K562 treated with DMSO at 1 percent for 48 hours (cell line): Measurements from ENCODE around the gene EPC2. TPM values are rescaled to one million over a fixed set of nuclear protein-coding genes. Genes with fewer than 3 reads are reported as not detected.

Experiments
- total RNA-seq: library from RNA; unstranded; fragments of 300-600 nt; gene quantifications from 2 replicates; pipeline ENCODE4 v1.2.3, GENCODE V29; 2022; ENCODE audit warnings: low replicate concordance; ENCODE audit errors: extremely low read depth

EPC2 gene, protein sequence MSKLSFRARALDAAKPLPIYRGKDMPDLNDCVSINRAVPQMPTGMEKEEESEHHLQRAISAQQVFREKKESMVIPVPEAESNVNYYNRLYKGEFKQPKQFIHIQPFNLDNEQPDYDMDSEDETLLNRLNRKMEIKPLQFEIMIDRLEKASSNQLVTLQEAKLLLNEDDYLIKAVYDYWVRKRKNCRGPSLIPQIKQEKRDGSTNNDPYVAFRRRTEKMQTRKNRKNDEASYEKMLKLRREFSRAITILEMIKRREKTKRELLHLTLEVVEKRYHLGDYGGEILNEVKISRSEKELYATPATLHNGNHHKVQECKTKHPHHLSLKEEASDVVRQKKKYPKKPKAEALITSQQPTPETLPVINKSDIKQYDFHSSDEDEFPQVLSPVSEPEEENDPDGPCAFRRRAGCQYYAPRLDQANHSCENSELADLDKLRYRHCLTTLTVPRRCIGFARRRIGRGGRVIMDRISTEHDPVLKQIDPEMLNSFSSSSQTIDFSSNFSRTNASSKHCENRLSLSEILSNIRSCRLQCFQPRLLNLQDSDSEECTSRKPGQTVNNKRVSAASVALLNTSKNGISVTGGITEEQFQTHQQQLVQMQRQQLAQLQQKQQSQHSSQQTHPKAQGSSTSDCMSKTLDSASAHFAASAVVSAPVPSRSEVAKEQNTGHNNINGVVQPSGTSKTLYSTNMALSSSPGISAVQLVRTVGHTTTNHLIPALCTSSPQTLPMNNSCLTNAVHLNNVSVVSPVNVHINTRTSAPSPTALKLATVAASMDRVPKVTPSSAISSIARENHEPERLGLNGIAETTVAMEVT
- total RNA-seq: not detected in 2 replicates

DNA sequence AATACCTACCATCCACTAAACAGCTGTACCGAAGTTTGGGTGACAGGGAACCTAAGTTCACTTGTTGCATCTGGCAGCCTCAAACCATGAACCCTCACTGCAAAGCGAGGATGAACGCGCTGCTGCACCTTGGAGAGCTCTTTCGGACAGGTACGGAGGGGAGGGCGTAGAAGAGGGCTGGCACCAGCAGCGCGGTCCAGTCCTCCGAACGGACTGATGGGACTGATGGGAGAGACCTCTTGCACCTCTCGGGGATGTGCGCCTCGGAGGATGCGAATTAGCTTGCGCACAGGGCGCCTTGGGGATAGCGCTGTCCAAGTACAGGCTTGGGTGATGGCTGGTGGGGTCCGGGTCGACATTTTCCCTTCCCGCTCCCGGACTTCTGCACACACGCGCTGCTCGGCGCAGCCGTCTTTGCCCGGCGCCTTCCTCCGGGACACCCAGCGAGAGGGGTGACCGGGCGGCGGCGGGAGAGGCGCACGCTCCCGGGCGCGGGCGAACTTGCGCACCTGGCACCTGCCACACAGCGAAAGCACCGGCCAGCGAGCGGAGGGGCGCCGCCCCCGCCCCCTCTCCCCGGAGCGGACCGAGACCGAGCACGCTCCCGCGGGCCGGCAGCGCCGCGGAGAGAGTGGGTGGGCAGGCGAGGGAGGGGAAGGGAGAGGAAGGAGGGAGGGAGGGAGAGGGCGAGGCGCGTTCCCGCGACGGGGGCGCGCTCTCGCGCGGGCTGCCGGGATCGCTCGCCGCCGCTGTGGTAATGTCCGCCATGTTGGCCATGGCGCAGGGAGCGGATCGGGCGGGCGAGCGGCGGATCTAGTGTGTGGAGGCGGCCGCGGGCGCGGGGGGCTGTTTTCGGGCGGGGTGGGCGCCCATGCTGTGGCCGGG, at the start of gene EPC2:
EPC2 (plus strand) TSS at position 754 of the 885 bp plus-strand sequence. CDS start 267 bp downstream, outside the sequence.

Other genes with a start within 250 kb of the EPC2 start
- gene KIF5C, start 230.5 kb downstream of the EPC2 start, total RNA-seq: not detected in 2 replicates